ELR (cell line): ENCODE measurements around the gene AHNAK2.

Source experiments
- DNase-seq: peaks from one replicate; pipeline ENCODE4 v3.0.0-alpha.2; 2015; ENCODE audit warnings: low read depth

Gene AHNAK2

DNA sequence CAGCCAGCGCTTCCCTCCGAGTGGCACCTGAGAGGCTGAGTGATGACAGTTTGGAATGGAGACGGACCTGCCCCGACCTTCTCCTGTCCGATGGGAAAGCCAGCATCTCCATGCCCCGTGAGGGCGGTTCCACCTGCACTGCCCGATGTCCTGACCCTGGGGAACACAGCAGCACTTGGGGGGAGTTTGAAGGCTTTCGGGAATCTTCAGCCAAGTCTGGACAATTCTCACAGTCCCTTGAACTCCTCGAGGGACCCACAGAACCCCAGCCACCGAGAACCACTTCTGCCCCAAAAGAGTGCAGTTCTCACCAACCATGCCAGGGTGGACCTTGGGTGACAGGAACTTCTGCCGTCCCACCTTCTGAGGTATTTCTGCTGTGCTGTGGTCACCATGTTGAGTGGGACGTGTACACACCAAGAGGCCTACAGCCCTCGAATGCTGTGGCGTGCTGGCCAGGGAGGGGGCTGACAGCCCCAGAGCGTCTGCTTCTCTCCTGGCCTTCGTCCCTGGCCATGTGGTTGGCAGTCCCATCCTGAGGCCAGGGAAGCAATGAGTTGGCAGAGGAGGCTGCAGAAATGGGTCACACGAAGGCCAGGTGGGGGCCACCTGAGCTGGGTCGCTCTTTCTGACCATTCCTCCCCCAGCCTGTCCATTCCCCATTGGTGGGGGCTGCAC is 8.5 kb upstream of the AHNAK2 start:
- no peak for DNase-seq

DNA sequence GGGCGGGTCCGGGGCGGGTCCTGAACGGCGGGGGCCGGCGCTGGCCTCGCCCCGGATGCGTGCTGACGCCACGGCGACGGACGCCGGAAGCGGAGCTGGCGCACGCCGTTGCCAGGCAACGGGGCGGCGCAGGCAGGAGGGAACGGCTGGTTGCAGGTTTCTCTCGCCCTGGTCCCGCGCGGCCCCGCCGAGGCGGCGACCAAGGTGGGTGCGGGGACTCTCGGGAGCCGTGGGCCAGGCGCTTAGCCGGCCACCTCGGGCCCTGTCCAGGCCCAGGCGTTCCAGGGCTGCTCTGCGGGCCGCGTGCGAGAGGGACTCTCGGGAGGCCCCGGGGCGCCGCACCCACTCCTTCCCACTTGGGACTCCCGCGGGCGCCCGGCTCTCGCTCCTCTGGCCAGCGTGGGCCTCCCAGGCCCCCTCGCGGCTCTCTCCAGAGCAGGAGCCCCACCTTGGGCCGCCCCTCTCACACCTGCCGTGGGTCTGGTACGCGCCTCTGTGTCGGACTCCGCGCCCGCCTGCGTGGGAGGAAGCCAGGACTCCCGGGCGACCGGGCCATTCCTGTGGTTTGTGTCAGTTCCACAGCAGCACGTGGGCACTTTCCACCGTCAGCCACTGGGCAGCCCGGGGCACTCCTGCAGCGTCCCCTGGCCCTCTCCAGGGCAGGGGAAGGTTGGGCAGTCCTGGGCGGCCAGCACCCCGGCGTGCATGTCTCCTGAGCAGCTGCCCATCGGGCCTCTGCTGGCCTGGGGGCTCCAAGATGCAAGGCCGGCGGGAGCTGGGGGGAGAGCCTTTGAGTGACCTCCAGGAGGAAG is 7.7 kb upstream of the AHNAK2 start, which contains the start of gene CLBA1:
TSS of gene CLBA1 (plus strand) at position 114 of the 812 bp plus-strand sequence. CDS start at position 758, 644 bp downstream.
- peak; percentile 93 for DNase-seq

DNA sequence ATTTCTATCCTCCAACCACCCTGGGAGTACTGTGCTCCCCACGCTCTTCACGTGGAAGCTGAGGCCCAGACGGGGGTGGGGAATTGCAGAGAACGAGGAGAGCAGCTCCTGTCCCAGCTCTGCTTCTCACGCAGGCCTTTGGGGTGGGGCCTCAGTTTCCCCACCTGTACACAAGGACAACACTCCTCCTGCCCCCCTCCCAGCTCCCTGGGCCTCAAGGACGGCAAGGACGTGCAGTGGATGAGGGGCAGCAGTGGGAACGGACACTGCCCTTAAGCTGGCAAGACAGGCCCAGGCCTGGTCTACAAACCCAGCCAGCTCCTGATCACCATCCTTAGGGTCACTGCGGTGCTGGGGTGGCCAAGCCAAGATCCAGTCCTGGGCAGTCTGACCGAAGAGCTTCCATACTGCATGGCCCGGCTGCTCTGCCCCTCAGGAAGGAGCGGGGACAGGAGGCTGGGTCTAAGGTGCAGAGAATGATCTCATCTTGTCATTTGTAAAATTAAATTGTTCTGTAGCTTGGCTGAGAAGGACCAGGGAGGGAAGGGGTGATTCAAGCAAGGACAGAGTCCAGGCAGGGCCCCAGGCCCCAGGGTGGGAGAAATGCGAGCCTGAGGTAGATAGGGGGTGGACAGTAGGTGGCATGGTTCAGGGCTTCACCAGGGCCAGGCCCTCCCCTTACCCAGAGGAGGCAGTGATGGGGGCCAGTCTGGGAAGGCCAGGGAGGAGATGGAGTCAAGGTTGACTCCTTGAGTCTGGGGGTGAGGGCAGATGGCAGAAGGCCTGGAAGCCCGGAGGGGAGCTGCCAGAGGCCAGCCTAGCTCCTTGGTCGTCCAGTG is 6.1 kb upstream of the AHNAK2 start:
- no peak for DNase-seq

DNA sequence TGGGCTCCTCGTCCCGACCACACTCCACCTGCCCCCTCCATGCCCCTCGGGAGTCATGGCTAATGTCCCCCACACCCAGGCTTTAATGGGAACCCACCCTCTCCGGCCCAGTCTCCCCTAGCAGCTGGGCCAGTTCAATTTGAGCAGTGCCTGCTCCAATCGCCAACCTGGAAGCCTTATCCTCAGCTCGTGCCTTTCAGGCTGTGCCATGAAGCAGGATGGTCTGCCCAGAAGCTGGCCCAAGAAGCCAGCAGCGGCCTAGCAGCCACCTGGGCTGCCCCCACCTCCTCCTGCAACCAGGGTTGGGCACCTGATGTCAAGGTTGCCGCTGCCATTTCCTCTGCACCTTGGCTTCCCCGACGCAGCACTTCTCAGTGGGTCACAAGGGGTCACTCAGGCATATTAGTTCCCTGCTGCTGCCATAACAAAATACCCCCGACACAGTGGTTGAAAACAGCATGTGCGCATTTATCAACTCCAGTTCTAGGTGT is 5.1 kb upstream of the AHNAK2 start:
- DNase-seq = no peak

DNA sequence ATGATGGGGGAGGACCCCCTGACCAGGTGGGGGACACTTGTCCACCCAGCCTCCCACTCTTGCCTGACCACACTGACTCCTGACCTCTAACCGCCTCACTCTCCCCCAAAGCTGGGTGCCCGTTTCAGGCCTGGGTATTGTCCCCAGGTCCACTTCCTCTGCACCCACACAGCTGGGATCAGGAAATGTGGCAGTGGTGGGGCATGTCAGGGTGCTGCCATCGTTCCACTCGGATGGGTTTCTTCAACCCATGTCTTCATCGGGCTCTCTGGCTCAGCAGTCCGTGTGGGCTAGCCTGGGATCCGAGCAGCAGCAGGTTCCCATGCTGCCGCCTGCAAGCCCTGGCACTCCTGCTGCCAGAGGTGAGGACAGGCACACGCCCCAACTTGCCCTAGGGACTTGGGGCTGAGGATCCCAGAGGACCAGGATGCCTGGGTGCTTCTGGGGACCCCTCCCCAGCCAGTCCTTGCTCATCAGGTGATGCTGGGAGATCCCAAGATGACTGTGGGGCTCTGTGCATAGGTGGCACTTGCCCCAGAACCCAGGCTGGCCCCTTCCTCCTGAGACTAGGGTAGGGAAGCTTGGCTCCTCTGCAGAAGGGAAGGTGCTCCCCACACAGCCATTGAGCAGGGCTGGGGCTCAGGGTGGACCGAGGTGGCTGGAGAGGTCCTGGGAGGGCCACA is 4.5 kb upstream of the AHNAK2 start:
- no peak for DNase-seq

DNA sequence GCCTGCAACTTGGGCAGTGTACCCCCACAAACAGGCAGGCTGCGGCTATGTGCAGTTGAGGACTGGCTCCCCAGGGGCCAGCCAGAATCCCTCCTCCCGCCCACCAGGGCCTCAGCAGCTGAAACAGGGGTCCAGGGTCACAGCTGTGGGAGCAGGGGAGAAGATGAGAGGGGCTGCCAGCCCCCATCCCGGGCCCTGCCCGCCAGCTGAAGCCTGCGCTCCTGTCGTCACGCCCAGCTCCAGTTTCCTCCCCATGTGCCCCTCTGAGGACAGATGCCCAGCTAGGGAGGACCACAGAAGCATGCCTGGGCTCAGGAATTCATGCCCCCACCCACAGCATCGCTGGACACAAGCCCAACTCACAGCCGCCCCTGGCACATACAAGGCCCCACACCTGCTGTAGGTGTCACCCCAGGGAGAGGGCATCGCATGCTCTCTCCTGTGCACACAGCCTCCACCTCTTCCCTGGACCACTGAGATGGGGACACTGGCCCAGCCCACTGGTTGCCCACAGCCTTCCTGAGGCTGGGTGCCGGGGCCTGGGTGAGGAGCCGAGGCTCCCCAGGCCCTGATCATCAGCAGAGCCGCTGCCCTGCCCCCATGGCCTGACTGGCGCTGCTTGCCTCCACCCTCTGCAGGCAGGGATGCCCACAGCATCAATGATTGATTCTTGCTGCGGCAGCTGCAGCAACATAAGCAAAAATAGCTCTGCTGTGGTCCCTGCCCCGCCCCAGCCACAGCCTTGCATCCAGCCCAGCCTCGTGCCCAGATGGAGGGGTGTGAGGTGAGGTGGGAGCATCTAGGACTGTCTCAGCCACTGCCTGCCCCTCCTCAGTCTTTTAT is 3.7 kb upstream of the AHNAK2 start:
- DNase-seq = no peak

DNA sequence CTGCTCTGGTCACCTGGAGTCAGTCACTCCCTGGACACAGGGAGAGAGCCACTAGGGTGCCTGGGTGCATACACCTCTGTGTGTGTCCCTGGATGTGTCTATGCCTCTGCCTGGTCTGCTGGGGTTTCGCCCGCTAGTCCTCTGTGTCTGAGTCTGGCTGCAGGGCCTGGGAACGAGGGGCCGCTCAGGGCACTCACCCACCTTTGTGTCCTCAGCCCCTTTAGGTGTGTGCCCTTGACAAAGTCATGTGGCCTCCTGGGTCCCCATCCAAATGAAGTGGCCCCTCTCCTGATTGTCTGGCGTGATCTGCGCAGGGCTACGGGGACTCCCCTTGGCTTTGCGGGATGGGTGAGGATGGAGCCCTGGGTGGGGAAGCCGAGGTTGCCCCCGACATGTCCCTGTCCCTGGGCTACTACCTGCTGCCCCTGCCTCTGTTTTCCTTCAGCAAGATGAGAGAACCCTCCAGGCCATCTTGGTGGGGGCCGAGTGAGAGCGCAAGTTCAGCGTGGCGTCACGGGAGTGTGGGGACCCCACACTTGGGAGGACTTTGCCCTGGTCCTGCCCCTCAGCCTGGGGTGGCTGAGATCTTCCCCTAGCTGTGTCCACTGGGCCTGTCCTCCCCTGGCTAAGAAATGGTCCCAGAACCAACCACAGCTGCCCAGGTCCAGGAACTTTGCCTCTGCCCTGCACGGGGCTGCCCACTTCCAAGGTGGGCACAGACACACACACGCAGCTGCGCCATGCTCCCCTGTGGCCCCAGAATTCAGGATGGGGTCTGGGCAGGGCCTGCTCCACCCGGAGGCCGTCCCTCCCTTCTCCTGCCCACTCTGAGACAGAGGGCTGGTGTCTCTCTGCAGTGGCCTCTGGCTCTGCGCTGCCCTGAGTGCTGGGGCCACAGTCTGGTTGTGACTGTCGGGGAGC is 2.7 kb upstream of the AHNAK2 start:
- no peak for DNase-seq

DNA sequence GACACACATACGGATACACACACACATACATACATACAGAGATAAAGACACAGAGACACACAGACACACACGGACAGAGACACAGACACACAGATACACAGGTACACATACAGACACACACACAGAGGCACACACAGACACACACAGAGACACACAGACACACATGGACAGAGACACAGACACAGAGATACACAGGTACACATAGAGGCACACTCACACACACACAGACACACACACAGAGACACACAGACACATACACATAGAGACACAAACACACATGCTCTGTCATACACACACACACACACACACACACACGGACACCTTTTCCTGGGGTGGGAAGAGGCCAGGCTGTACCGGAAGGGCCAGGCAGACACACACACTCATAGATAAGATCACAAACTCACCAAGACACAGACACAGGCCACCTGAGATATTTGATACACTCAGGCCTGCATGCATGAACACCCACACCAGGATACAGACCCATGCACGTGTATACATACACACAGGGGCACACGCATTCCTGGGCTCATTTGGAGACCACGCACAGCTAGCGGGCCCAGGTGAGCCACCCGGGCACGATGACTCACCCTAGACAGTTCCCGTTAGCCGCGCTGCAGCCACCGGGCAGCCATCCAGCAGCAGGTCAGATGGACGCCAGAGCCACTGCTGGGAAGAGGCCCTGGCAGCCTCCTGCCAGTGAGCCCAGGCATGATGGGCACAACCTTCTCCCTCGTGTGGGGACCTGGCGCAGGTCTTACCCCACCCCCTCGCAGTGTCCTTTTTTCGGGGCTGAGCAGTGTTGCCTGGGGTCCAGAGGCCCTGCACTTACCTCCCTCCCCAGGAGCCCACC is 1.8 kb upstream of the AHNAK2 start:
- peak; percentile 63 for DNase-seq

DNA sequence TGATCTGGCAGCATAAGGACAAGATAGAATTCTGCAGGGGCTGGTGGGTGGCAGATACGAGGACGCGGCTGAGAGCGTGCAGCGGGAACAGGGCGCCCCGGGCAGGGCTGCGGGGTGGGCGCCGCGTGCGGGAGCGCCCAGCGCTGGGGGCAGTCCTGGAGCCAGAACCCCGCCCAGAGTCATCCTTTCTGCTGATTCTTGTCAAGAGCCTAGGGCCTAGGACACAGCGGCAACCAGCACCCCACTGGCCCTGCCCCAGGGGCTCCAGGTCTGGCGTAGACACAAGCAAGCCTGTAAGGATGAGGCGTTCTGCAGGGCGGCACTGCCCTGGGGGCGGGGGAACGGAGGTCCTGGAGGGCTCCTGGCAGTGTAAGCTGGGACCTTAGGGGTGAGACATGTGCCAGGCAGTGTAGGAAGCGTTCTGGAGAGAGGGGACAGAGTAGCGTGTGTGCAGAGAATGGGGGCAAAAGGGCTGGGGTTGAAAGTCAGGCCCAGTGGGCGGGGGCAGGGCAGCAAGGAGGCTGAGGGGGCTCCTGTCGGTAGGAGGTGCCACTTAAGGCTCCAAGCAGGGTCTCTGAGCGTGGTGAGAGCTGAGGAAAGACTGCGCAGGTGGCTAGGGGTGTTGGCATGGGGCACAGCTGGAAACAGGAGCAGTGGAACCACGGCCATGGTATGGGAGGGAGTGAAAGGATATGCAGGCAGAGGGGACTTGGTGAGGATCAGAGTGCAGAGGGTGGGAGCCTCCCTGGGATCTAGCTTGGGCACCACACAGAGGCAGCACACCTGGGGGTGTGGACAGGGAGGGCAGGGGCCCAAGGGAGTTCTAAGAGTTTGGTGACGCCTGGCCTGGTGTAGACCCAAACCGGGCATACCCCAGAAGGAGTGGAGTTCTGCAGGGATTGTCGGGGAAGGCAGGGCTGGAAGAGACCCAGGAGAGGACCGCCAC is 845 bp upstream of the AHNAK2 start:
- DNase-seq = no peak

DNA sequence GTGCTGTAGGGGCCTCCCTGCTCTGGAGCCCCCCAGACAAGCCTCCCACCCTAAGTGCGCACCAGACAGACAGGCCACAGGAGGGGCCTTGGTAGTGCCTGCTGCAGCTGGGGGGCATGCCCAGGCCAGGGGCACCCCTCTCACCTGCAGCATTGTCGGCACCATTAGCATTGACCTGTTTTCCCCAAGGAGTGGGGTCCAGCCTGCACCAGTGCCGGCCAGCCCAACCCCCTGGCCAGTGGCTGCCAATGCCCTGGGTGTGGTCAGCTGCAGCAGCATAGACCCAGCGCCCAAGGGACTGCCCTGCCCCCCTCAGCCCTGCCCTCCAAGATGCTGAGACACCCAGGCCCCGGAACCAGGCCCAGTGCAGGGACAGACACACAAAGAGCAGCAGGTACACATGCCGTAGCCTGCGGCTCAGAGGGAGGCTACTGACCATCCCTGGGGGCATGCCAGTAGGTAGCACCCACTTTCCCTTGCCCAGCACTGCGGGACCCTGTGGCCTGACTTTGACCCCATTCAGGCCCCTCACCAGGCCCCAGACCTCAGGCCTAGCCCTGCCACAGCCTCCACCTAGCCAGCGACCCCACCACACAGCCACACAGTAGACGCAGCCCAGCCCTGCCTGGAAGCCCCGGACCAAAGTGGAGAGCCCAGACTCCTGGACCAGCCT is 1.0 kb downstream of the AHNAK2 start:
- no peak for DNase-seq

DNA sequence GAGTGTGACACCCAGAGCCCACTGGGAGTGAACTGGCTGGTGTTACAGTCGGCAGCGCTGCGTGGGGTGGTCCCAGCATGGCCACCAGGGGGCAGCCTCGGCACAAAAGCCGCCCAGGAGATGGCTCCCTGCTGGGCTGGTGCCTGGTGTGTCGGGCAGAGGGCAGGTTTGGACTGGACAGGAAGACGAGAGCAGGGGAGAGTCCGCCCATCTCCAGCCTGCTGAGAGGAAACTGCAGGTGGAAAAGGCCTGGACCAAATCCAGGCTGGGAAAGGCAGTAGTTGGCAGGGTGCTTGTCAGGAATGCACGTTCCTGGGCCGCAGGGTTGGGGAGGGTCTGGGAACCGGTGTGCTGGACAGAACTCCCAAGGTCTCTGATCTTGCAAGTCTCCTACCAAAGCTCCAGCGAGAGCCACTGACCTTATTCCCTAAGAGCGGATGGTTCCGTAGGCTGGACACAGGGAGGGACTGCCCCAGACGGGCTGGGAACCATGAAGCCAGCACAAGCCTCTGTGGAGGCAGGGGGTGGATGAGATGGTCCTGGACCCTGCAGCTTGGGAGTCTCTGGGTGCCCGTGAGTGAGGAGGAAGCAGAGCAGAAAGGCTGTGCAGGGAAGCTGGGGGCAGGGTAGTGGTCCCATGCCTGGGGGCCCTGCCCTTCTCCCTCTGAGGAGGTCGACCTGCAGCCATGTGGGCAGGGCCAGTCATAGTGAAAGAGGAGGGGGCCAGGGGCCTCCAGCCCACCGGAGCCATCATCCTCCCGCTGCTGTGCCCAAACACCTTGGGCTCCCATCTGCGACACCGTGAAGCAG is 1.8 kb downstream of the AHNAK2 start:
- DNase-seq = peak; percentile 90

DNA sequence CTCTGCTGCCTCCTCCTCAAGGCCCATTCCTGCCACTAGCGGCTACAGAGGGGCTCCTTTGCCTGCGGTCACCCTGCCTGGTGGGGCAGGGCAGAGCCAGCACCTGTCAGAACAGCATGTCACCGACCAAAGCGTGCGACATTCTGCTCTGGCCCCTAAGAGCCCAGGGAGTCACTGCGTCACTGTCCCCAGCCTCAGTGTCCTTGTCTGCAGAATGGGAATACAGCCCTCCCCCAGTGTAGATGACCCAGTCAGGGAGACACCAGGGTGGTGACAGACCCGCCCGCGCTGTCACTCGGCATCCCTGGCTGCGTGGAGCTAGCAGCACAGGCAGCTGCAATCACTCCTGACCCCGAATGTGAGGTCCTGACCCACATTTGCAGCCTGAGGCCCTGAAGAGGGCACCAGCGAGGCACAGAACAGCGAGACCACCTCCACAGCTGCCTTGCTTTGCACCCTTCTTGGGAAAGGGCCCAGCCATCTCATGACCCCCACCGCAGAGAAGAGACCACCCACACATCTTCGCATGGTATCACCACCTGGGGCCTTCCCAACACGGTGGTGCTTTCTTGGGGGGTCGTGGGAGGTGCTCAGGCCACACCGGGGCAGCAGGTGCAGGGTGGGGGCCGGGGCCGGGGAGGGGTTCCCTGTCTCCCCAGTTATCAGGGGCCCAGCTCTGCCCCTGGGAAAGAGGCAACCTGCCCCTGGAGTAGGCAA is 2.5 kb downstream of the AHNAK2 start:
- DNase-seq = peak; percentile 43

DNA sequence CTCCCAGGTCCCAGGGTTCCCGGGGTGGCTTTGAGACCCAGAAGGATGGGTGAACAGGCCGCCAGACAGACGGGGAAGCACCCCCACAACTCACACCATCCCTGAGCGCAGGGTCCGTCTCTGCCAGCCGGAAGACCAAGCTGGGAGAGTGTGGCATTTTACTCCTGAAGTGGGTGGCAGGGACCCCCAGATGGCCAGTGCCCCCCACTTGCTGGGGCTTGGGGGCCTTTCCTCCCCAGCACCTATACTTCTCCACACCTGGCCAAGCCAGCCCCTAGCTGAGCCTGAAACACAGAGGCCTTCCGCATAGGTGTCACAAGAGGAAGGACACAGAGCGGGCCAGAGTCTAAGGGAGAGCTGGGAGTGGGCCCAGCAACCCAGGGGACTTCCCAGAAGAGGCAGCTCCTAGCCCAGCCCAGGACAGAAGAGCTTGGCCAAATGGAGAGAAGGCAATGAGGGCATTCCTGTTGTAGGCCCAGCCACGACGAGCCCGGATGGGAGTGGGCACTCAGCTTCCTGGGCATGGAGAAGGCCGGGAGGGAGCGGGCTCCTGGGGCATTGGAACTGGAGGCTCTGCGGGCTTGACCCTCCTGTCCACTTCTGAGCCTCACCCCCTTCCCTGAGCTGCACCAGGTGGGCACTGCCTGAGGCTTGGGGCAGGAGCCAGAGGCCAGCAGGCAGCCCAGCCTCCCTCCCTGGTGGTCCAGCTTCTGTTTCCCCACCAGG is 3.3 kb downstream of the AHNAK2 start:
- DNase-seq = no peak

DNA sequence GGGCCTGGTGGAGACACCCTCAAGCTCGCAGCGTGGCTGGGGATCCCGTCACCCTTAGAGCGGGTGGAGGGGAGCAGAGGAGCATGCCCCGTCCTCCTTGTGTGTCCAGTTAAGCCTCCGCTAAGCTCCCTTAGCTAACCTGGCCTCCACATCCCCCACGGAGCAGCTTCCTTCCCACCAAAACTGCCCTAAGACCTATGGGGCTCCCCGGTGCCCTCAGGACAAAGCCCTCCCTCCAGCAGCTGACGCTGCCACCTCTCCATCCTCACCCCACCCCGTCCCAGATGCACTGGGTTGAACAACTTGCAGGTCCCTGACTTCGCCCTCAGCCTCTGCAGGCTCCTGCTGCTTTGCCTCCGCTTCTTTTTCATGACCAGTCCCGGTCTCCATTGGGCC is 4.0 kb downstream of the AHNAK2 start:
- no peak for DNase-seq
